DND-41 (cell line): ENCODE results near the gene STAT5B.
"Not testable (repeated sequence)": the region's sequence is repeated elsewhere in the genome, so short reads cannot be mapped to it uniquely, and the experiment has no call there.

Experiments used
- ATAC-seq: fragments of 200-7000 bp; cut with Tn5 transposase; 3 replicates; pipeline ENCODE4 v1.9.1; 2021; ENCODE audit warnings: low read depth; ENCODE audit not compliant: insufficient read depth
- DNase-seq: peaks from one replicate; pipeline ENCODE4 v3.0.0-alpha.2; 2020
- H2AFZ ChIP-seq: 2 replicates; pipeline ENCODE4 v1.6.0; 2012; ENCODE audit warnings: low read depth, low read length
- H3K27ac ChIP-seq: 2 replicates; pipeline ENCODE4 v1.5.1; 2012; ENCODE audit warnings: low read length, inconsistent platforms
- H3K27me3 ChIP-seq: fragments of 200-600 bp; sonication (generic); 2 replicates; pipeline ENCODE4 v1.6.0; 2012; ENCODE audit warnings: low read length, mild to moderate bottlenecking, inconsistent platforms; ENCODE audit not compliant: insufficient read depth, poor library complexity
- H3K36me3 ChIP-seq: 2 replicates; pipeline ENCODE4 v1.5.1; 2012; ENCODE audit warnings: low read length, inconsistent platforms; ENCODE audit not compliant: insufficient read depth
- H3K4me1 ChIP-seq: 2 replicates; pipeline ENCODE4 v1.5.1; 2012; ENCODE audit warnings: mild to moderate bottlenecking, low read length; ENCODE audit not compliant: insufficient read depth
- H3K4me2 ChIP-seq: 2 replicates; pipeline ENCODE4 v1.6.0; 2012; ENCODE audit warnings: mild to moderate bottlenecking, moderate library complexity, low read length, inconsistent platforms; ENCODE audit not compliant: insufficient read depth
- H3K4me3 ChIP-seq, 2 experiments: fragments of 200-600 bp in 1 of 2; shearing (Covaris generic) in 1 of 2; 2 replicates each; pipeline ENCODE4 v1.5.1; 2012 to 2016; ENCODE audit warnings: inconsistent platforms in 2 of 2, low read length in 2 of 2, mild to moderate bottlenecking in 2 of 2, low read depth in 1 of 2, moderate library complexity in 1 of 2
- H3K79me2 ChIP-seq: 2 replicates; pipeline ENCODE4 v1.6.0; 2012; ENCODE audit warnings: low read length, inconsistent platforms; ENCODE audit not compliant: insufficient read depth
- H3K9ac ChIP-seq: 2 replicates; pipeline ENCODE4 v1.6.0; 2012; ENCODE audit warnings: low read depth, mild to moderate bottlenecking, inconsistent platforms, low read length, moderate library complexity
- H3K9me3 ChIP-seq: 2 replicates; pipeline ENCODE4 v1.5.1; 2012; ENCODE audit warnings: low read length, moderate library complexity, mild to moderate bottlenecking, inconsistent platforms; ENCODE audit not compliant: insufficient read depth, severe bottlenecking
- H4K20me1 ChIP-seq: 2 replicates; pipeline ENCODE4 v1.6.0; 2012; ENCODE audit warnings: low read length; ENCODE audit not compliant: insufficient read depth
- EZH2 ChIP-seq: IDR thresholded peaks from 3 replicates; pipeline ENCODE4 v1.6.1; 2012; ENCODE audit warnings: borderline replicate concordance, low read depth, mild to moderate bottlenecking, moderate library complexity, low read length, inconsistent platforms; ENCODE audit not compliant: severe bottlenecking
- TF ChIP-seq, protein P1 (sequence below): IDR thresholded peaks from 2 replicates; pipeline ENCODE4 v1.5.1; 2012; ENCODE audit warnings: borderline replicate concordance, low read length, moderate library complexity, mild to moderate bottlenecking; ENCODE audit not compliant: poor library complexity, severe bottlenecking; ENCODE audit errors: extremely low read depth

Gene STAT5B

DNA sequence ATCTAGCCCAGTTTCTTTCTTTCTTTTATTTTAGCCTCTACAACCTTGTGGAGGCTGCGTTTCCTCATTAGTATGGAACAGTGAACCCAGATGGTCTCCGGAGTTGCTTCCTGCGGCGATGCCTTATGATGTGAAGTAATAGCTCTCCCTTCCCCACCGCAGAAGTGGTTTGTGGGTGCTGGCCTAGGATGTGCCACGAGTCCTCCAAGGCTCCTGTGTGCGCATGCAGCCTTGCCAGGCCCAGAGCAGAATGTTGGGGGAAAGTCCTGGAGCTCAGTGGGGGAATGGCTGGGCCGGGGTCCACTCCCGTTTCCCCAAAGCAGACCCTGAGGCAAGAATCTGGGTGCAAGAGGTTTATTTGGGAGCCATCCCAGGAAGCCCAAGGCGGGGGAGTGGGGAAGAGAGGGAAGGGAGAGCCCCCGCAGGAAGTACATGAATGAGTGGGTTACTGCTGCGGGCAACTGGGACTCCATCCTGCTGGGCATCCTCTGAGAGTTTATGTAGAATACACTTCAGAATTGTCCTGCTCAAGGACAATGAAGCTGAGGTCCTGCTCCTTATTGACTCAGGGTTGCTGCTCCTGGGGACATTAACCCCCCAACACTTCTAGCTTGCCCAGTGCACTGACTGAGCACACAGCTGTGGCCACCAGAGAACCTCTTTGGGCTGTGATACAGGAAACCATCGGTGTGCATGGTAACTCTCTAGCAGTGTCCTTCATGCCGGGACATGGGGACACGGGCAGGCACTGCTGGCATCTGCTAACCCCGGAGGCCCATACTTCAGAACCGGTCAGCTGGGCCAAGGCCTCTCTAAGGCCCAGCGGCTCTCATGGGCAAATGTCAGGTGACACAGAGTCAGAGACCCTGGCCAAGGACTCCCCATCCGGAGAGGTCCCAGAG is 87.2 kb downstream of the STAT5B start:
- TF ChIP-seq EZH2, result no peak
- TF ChIP-seq, protein P1, sequence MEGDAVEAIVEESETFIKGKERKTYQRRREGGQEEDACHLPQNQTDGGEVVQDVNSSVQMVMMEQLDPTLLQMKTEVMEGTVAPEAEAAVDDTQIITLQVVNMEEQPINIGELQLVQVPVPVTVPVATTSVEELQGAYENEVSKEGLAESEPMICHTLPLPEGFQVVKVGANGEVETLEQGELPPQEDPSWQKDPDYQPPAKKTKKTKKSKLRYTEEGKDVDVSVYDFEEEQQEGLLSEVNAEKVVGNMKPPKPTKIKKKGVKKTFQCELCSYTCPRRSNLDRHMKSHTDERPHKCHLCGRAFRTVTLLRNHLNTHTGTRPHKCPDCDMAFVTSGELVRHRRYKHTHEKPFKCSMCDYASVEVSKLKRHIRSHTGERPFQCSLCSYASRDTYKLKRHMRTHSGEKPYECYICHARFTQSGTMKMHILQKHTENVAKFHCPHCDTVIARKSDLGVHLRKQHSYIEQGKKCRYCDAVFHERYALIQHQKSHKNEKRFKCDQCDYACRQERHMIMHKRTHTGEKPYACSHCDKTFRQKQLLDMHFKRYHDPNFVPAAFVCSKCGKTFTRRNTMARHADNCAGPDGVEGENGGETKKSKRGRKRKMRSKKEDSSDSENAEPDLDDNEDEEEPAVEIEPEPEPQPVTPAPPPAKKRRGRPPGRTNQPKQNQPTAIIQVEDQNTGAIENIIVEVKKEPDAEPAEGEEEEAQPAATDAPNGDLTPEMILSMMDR, result no peak
- Histone ChIP-seq H3K27me3 (no peaks in the 10 kb centered on the region), H3K4me2 (no peak overlapping the region), H3K36me3 (0 out of 2 replicates have a peak, but pooled peaks cover 4% of the 10 kb centered on the region), H3K4me1 (peaks cover 33% of the 10 kb centered on the region), H3K79me2 (peaks cover 5% of the 10 kb centered on the region; the same call in 1 of the 2 replicates), H3K9ac (no peak overlapping the region), H3K4me3 (no peak overlapping the region), H4K20me1 (no peaks in the 10 kb centered on the region), H3K27ac (no peak overlapping the region), H3K9me3 (no peaks in the 10 kb centered on the region), H2AFZ (no peak overlapping the region)
- ATAC-seq (no peak), DNase-seq (no peak)

DNA sequence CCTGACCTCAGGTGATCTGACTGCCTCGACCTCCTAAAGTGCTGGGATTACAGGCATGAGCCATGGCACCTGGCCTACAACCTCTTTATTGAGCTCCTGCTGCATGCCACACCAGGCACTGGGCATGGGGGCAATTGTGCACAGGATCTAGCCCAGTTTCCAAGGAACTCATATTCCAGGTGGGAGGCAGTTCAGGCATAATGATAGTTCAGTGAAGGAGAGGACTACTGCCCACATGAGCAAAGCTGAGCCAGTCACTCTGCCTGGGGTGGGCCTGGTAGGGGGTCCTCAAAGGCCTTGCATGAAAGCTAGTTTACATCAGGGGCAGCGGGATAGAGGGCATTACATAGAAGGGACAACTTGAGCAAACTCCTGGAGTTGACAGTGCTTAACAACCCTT is 88.4 kb downstream of the STAT5B start:
- Histone ChIP-seq H4K20me1 (no peaks in the 10 kb centered on the region), H3K36me3 (0 out of 2 replicates have a peak, but pooled peaks cover 4% of the 10 kb centered on the region), H2AFZ (no peak overlapping the region), H3K9me3 (no peaks in the 10 kb centered on the region), H3K4me3 (no peak overlapping the region), H3K4me2 (no peak overlapping the region), H3K9ac (no peak overlapping the region), H3K27ac (no peak overlapping the region), H3K27me3 (no peaks in the 10 kb centered on the region), H3K4me1 (peaks cover 33% of the 10 kb centered on the region), H3K79me2 (no peaks in the 10 kb centered on the region)
- TF ChIP-seq EZH2, result no peak
- TF ChIP-seq, protein P1, result no peak
- no peak for DNase-seq
- ATAC-seq, result no peak

DNA sequence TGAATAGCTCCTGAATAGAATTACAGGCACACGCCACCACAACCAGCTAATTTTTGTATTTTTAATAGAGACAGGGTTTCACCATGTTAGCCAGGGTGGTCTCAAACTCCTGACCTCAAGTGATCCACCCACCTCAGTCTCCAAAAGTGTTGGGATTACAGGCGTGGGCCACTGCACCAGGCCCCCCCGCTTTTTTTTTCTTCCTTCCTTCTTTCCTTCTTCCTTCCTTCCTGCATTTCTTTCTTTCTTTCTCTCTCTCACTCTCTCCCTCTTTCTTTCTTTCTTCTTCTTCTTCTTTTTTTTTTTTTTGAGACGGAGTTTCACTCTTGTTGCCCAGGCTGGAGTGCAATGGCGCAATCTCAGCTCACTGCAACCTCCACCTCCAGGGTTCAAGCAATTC is 90.0 kb downstream of the STAT5B start:
- not testable (repeated sequence) for H3K79me2 ChIP-seq, ATAC-seq, H3K27ac ChIP-seq, H3K9me3 ChIP-seq, H4K20me1 ChIP-seq, H2AFZ ChIP-seq, H3K9ac ChIP-seq, H3K36me3 ChIP-seq, H3K4me3 ChIP-seq, H3K4me2 ChIP-seq, DNase-seq, H3K27me3 ChIP-seq
- peaks cover 26% of the 10 kb centered on the region for H3K4me1 ChIP-seq

DNA sequence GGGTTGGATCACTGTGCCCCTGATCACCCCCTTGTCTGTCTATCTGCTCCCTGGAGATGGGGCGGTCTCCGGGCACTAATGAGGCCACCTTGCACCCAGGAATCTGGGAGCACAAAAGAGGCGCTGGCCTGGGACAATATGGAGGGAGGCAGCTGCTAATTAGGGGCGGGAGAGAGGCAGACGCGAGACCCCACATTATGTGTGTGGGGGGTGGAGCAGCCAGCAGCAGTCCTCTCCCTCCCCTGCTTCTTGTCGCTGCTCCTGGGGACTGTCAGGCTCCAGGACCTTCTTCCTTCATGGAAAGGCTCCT is 90.6 kb downstream of the STAT5B start:
- ATAC-seq, result no peak
- H2AFZ ChIP-seq, result no peak overlapping the region
- H3K9me3 ChIP-seq, result no peaks in the 10 kb centered on the region
- no peaks in the 10 kb centered on the region for H3K79me2 ChIP-seq
- no peak overlapping the region for H3K4me3 ChIP-seq
- H3K4me1 ChIP-seq, result peaks cover 26% of the 10 kb centered on the region
- no peak overlapping the region for H3K9ac ChIP-seq
- no peak overlapping the region for H3K27ac ChIP-seq
- H3K36me3 ChIP-seq, result no peaks in the 10 kb centered on the region
- TF ChIP-seq, protein P1, result no peak
- TF ChIP-seq EZH2, result no peak
- no peak overlapping the region for H3K4me2 ChIP-seq
- DNase-seq, result no peak
- H4K20me1 ChIP-seq, result no peaks in the 10 kb centered on the region
- H3K27me3 ChIP-seq, result no peaks in the 10 kb centered on the region
